ENCODE results near the gene ZNF652. TPM values are rescaled to one million over a fixed set of nuclear protein-coding genes. Genes with fewer than 3 reads are reported as not detected.

Gene ZNF652
- total RNA-seq = 7.3 and 9.1 TPM in 2 replicates

DNA sequence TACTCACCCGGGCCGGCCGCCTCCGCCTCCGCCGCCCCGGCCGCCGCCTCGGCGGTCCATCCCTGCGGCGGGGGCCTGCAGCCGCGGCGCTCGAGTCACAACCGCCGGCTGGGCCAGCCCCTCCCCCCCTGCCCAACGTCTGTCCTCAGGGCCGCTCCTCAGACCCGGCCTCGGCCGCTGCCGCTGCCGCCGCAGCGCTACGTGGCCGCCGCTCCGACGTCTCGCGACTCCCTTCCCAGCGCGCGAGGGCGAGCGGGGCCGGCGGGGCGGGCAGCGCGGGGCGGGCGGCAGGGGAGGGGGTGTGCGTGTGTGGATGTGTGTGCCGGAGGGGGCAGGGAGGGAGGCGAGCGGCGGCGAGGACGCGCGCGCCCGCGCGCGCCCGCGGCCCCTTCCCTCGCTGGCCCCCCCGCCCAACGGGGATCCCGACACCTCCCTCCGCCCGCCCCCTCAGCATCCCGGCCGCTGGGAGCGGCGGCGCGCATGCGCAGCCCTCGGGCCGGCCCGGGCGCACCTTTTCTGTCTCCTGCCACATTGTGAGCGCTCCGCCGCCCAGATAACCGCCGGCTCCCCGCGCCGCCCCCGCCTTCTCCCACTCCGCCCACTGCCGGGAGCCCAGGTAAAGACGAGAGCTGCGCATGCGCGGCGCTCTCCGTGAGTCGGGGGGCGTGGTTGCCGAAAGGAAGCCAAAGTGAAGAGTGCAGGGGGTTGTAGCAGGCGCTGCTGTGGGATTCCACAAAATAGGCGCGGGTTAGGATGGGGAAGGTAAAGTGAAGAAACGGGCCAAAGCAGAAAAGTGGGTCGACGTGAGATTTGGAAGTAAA, at the start of gene ZNF652:
ZNF652 (minus strand) TSS at position 349 of the 821 bp plus-strand sequence. CDS start 44,525 bp downstream, outside the sequence.

Other genes with a start within 250 kb of the ZNF652 start
- gene B4GALNT2, start 229.5 kb downstream of the ZNF652 start, total RNA-seq = 0.18 and 3.6 TPM in 2 replicates
- gene GNGT2, start 151.7 kb downstream of the ZNF652 start, total RNA-seq = 0.28 TPM in 1 of 2 replicates, not detected in the other
- 0.09 and 0.14 TPM in 2 replicates for gene ABI3, start 151.5 kb downstream of the ZNF652 start, total RNA-seq
- gene PHOSPHO1, start 131.5 kb downstream of the ZNF652 start, total RNA-seq = 0.46 and 0.71 TPM in 2 replicates
- gene PHB1, start 52.6 kb upstream of the ZNF652 start, total RNA-seq = 138 and 139 TPM in 2 replicates
- 0.14 and 0.18 TPM in 2 replicates for gene NGFR, start 133.0 kb upstream of the ZNF652 start, total RNA-seq
- gene NXPH3, start 213.6 kb upstream of the ZNF652 start, total RNA-seq = 0.14 and 0.55 TPM in 2 replicates

All from smooth muscle cell of bladder (primary cell).